ENCODE data around the gene RRM2.

The RRM2 gene

DNA sequence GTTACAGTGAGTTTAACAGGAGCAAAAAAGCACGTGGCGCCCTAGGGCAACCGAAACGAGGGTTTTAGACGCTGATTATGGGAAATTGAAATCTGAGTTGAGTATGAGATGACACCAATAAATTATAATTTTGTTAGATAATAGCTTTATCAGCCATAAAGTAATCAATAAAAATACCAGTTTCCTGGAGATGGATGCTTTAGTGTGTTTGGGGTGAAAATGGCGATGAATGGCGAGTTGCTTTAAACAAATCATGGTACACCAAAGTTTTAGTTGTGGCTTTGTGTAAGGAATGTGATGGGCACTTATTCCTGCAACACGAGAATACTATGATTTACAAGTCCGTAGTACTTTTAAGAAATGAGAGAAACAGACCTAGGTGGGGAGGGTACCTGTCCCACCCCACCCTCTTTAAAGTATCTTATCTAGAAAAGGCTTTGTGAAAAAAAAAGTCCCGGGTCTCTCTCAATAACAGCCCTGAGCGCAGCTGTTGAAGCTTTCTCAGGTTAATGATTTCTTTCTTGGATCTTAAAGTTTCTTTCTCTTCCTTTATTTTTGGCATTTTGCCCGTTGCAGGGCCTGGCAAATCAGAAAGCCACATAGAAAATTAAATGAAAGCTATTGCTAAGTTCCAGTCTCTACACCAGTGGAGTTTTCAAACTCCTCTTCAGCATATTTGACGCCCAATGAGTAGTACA lies 1.5 kb upstream of the RRM2 start:
- no CpG with 5 or more reads among the region's 13 CpGs for WGBS (ENCODE audit: extremely low coverage, insufficient coverage, low lambda C conversion rate)
- DNase-seq, result no peak
- H3K79me2 ChIP-seq (ENCODE audit: control insufficient read depth, insufficient read depth, low read length), result peaks cover 35% of the 10 kb centered on the region

DNA sequence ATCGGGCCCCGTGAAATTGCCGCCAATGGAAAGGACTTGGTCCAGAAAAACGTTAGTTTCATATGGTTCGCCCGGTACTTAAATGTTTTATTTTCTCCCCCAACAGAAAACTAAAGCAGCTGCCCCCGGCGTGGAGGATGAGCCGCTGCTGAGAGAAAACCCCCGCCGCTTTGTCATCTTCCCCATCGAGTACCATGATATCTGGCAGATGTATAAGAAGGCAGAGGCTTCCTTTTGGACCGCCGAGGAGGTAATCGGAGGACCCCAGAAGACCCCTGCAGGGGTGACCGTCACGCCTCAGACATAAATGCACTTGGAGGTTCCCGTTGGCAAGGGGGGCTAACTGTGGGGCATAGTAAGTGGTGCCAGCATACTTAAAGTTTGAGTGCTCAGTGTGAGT lies 742 bp downstream of the RRM2 start:
- Histone ChIP-seq H4K8ac (ENCODE audit: low read depth, low read length) (no peak overlapping the region), H3K23ac (ENCODE audit: low read length) (no peak overlapping the region), H2BK120ac (ENCODE audit: low read depth, low read length) (no peak overlapping the region), H3K79me2 (ENCODE audit: control insufficient read depth, insufficient read depth, low read length) (peaks cover 39% of the 10 kb centered on the region), H2BK15ac (replicated peaks; ENCODE audit: low read depth) (no peak overlapping the region), H3K18ac (ENCODE audit: low read length) (peak overlapping the region; percentile 71), H3K36me3 (ENCODE audit: control insufficient read depth, insufficient read depth, low read length) (peaks cover 14% of the 10 kb centered on the region), H3K4me2 (ENCODE audit: low read length) (peak overlapping the region; percentile 75), H3K27me3 (ENCODE audit: insufficient read depth, low read length, poor library complexity) (no peaks in the 10 kb centered on the region), H2BK5ac (ENCODE audit: low read length) (no peak overlapping the region), H4K5ac (ENCODE audit: low read length) (no peak overlapping the region), H3K56ac (ENCODE audit: low read length) (peak overlapping the region; percentile 99), H3K4ac (ENCODE audit: low read depth, low read length) (no peak overlapping the region), H3K27ac (ENCODE audit: low read depth, low read length) (no peak overlapping the region), H3K9ac (ENCODE audit: low read length) (peak overlapping the region; percentile 96), H3K79me1 (ENCODE audit: low read length) (peaks cover 15% of the 10 kb centered on the region), H2AK5ac (ENCODE audit: low read length) (no peak overlapping the region), H3K4me1 (ENCODE audit: control insufficient read depth, low read depth, low read length) (peaks cover 1% of the 10 kb centered on the region), H3K4me3 (ENCODE audit: low read length) (peak overlapping the region; percentile 95)
- WGBS (ENCODE audit: extremely low coverage, insufficient coverage, low lambda C conversion rate), result no CpG with 5 or more reads among the region's 18 CpGs
- DNase-seq, result no peak

More for the DNA sequence above, 1.5 kb upstream of the RRM2 start:
- Histone ChIP-seq H3K4ac (ENCODE audit: low read depth, low read length) (peak overlapping the region; percentile 63), H3K18ac (ENCODE audit: low read length) (peak overlapping the region; percentile 88), H3K9ac (ENCODE audit: low read length) (peak overlapping the region; percentile 95), H3K4me1 (ENCODE audit: control insufficient read depth, low read depth, low read length) (peaks cover 1% of the 10 kb centered on the region), H2BK15ac (replicated peaks; ENCODE audit: low read depth) (no peak overlapping the region), H3K79me1 (ENCODE audit: low read length) (peaks cover 12% of the 10 kb centered on the region), H4K5ac (ENCODE audit: low read length) (no peak overlapping the region), H2AK5ac (ENCODE audit: low read length) (no peak overlapping the region), H3K36me3 (ENCODE audit: control insufficient read depth, insufficient read depth, low read length) (peaks cover 8% of the 10 kb centered on the region), H4K8ac (ENCODE audit: low read depth, low read length) (no peak overlapping the region), H3K4me2 (ENCODE audit: low read length) (peak overlapping the region; percentile 72), H3K4me3 (ENCODE audit: low read length) (peak overlapping the region; percentile 81), H3K27me3 (ENCODE audit: insufficient read depth, low read length, poor library complexity) (no peaks in the 10 kb centered on the region), H3K23ac (ENCODE audit: low read length) (no peak overlapping the region), H3K56ac (ENCODE audit: low read length) (peak overlapping the region; percentile 99), H2BK120ac (ENCODE audit: low read depth, low read length) (no peak overlapping the region), H3K27ac (ENCODE audit: low read depth, low read length) (peak overlapping the region; percentile 84), H2BK5ac (ENCODE audit: low read length) (peak overlapping the region; percentile 43)

DNA sequence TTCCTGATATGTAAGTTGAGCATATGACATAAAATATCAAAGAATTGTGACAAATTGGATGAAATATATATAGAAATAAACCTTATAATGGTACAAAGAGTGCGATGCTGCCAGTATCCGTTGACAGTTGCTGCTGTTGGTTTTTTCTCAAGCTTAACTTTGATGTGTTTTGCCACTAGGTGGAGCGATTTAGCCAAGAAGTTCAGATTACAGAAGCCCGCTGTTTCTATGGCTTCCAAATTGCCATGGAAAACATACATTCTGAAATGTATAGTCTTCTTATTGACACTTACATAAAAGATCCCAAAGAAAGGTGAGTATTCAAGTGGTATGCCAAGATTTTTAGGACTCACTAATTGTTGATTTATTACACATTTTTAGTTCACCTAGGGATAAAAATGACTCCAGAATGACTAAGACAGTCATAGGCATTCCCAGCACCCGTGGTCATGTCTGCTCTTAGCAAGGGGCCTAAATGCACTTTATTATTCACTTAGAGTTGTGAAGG lies 2.1 kb downstream of the RRM2 start:
- Histone ChIP-seq H3K79me1 (ENCODE audit: low read length) (peaks cover 20% of the 10 kb centered on the region), H3K18ac (ENCODE audit: low read length) (no peak overlapping the region), H2BK15ac (replicated peaks; ENCODE audit: low read depth) (no peak overlapping the region), H3K4me3 (ENCODE audit: low read length) (no peak overlapping the region), H3K36me3 (ENCODE audit: control insufficient read depth, insufficient read depth, low read length) (peaks cover 23% of the 10 kb centered on the region), H4K8ac (ENCODE audit: low read depth, low read length) (no peak overlapping the region), H2BK120ac (ENCODE audit: low read depth, low read length) (no peak overlapping the region), H3K27ac (ENCODE audit: low read depth, low read length) (no peak overlapping the region), H4K5ac (ENCODE audit: low read length) (no peak overlapping the region), H3K23ac (ENCODE audit: low read length) (no peak overlapping the region), H2AK5ac (ENCODE audit: low read length) (no peak overlapping the region), H2BK5ac (ENCODE audit: low read length) (no peak overlapping the region), H3K4me2 (ENCODE audit: low read length) (no peak overlapping the region), H3K79me2 (ENCODE audit: control insufficient read depth, insufficient read depth, low read length) (peaks cover 44% of the 10 kb centered on the region), H3K4me1 (ENCODE audit: control insufficient read depth, low read depth, low read length) (peaks cover 1% of the 10 kb centered on the region), H3K4ac (ENCODE audit: low read depth, low read length) (no peak overlapping the region), H3K27me3 (ENCODE audit: insufficient read depth, low read length, poor library complexity) (no peaks in the 10 kb centered on the region), H3K9ac (ENCODE audit: low read length) (peak overlapping the region; percentile 8), H3K56ac (ENCODE audit: low read length) (no peak overlapping the region)
- DNase-seq, result peak; percentile 82
- no CpG with 5 or more reads among the region's 5 CpGs for whole genome bisulfite sequencing (ENCODE audit: extremely low coverage, insufficient coverage, low lambda C conversion rate)

DNA sequence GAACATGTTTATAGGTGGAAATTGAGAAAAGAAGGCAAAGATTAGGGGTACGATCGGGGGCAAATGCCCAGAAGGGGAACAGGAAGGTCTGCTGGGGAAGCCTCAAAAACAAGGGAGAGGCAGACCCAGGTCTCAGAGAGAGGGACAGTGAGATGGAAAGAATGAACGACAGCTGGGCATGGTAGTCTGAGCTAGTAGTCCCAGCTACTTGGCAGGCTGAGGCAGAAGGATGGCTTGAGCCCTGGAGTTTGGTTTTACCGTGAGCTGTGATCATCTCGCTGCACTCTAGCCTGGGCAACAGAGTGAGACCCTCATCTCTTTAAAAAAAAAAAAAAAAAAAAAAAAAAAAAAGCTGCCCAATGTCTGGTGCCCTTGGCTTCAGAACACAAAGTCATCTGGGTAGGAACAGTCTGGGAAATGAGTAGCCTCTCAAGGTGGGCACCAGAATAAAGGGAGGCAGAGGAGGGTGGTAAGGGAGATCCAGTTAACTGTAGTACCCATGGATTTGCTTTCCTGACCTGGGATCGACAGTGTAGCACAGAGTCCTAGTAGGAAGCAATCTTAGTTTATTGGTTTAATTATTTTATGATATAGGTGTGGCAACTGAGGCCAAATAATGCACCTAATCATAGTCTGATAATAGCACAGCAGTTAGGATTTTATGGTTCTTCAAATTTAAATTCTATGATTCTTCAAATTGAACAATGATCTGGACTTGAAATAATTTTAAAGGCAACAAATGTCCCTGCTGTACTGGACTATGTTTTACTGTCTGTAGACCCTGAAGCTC lies 3.5 kb downstream of the RRM2 start:
- peak overlapping the region; percentile 22 for H3K56ac ChIP-seq (ENCODE audit: low read length)
- peak overlapping the region; percentile 30 for H3K9ac ChIP-seq (ENCODE audit: low read length)
- H3K36me3 ChIP-seq (ENCODE audit: control insufficient read depth, insufficient read depth, low read length), result peaks cover 23% of the 10 kb centered on the region
- H3K4ac ChIP-seq (ENCODE audit: low read depth, low read length), result no peak overlapping the region
- H2BK15ac ChIP-seq (replicated peaks; ENCODE audit: low read depth), result no peak overlapping the region
- peak overlapping the region; percentile 20 for H3K4me2 ChIP-seq (ENCODE audit: low read length)
- peaks cover 41% of the 10 kb centered on the region for H3K79me2 ChIP-seq (ENCODE audit: control insufficient read depth, insufficient read depth, low read length)
- no peak overlapping the region for H3K18ac ChIP-seq (ENCODE audit: low read length)
- H2AK5ac ChIP-seq (ENCODE audit: low read length), result no peak overlapping the region
- WGBS (ENCODE audit: extremely low coverage, insufficient coverage, low lambda C conversion rate), result no CpG with 5 or more reads among the region's 6 CpGs
- peaks cover 20% of the 10 kb centered on the region for H3K79me1 ChIP-seq (ENCODE audit: low read length)
- H2BK120ac ChIP-seq (ENCODE audit: low read depth, low read length), result no peak overlapping the region
- peaks cover 1% of the 10 kb centered on the region for H3K4me1 ChIP-seq (ENCODE audit: control insufficient read depth, low read depth, low read length)
- no peaks in the 10 kb centered on the region for H3K27me3 ChIP-seq (ENCODE audit: insufficient read depth, low read length, poor library complexity)
- H4K5ac ChIP-seq (ENCODE audit: low read length), result no peak overlapping the region
- H2BK5ac ChIP-seq (ENCODE audit: low read length), result no peak overlapping the region
- no peak overlapping the region for H4K8ac ChIP-seq (ENCODE audit: low read depth, low read length)
- no peak overlapping the region for H3K23ac ChIP-seq (ENCODE audit: low read length)
- DNase-seq, result no peak
- H3K27ac ChIP-seq (ENCODE audit: low read depth, low read length), result no peak overlapping the region
- no peak overlapping the region for H3K4me3 ChIP-seq (ENCODE audit: low read length)

DNA sequence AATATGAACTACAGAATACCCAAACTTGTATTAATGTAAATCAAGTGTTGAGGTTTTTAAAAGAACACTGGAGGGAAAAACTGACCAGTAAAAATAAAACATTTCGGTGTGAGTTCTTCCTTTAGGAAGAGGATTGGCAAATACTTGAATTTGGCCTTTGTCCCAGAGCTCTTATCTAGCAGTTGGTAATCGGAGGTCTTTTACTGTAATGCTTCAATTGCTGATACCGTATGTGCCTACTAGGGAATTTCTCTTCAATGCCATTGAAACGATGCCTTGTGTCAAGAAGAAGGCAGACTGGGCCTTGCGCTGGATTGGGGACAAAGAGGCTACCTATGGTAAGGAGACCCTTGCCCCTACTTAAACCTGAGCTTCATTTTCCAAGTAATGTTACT lies 4.1 kb downstream of the RRM2 start:
- Histone ChIP-seq H3K4ac (ENCODE audit: low read depth, low read length) (no peak overlapping the region), H2BK5ac (ENCODE audit: low read length) (no peak overlapping the region), H2BK120ac (ENCODE audit: low read depth, low read length) (no peak overlapping the region), H2BK15ac (replicated peaks; ENCODE audit: low read depth) (no peak overlapping the region), H3K9ac (ENCODE audit: low read length) (peak overlapping the region; percentile 6), H4K5ac (ENCODE audit: low read length) (no peak overlapping the region), H3K36me3 (ENCODE audit: control insufficient read depth, insufficient read depth, low read length) (peaks cover 23% of the 10 kb centered on the region), H3K27me3 (ENCODE audit: insufficient read depth, low read length, poor library complexity) (no peaks in the 10 kb centered on the region), H4K8ac (ENCODE audit: low read depth, low read length) (no peak overlapping the region), H3K79me1 (ENCODE audit: low read length) (peaks cover 19% of the 10 kb centered on the region), H2AK5ac (ENCODE audit: low read length) (no peak overlapping the region), H3K27ac (ENCODE audit: low read depth, low read length) (no peak overlapping the region), H3K4me2 (ENCODE audit: low read length) (no peak overlapping the region), H3K18ac (ENCODE audit: low read length) (no peak overlapping the region), H3K4me3 (ENCODE audit: low read length) (no peak overlapping the region), H3K4me1 (ENCODE audit: control insufficient read depth, low read depth, low read length) (peaks cover 1% of the 10 kb centered on the region), H3K79me2 (ENCODE audit: control insufficient read depth, insufficient read depth, low read length) (peaks cover 36% of the 10 kb centered on the region), H3K23ac (ENCODE audit: low read length) (no peak overlapping the region), H3K56ac (ENCODE audit: low read length) (peak overlapping the region; percentile 0)
- WGBS (ENCODE audit: extremely low coverage, insufficient coverage, low lambda C conversion rate), result no CpG with 5 or more reads among the region's 5 CpGs
- no peak for DNase-seq
